ENCODE data around the gene PPRC1. TPM values are rescaled to one million over a fixed set of nuclear protein-coding genes. Genes with fewer than 3 reads are reported as not detected.
A peak's percentile ranks its signal among the peaks of the same experiment; 100 is the strongest.

PPRC1 gene
- total RNA-seq, 2 experiments from 2014 or later: 22.0 to 22.9 TPM

GRCh38 chr10:102101152-102101551, 31.7 kb upstream of the PPRC1 start:
- Histone ChIP-seq H3K36me3 (ENCODE audit: insufficient read depth, low read length) (peaks cover 7% of the 10 kb centered on the region), H3K27ac (ENCODE audit: low read depth in 1 of 2, low read length in 2 of 2) (no peak overlapping the region), H3K4me1 (ENCODE audit: insufficient read depth, low read length) (peaks cover 17% of the 10 kb centered on the region), H3K27me3 (ENCODE audit: control insufficient read depth in 1 of 2, insufficient read depth in 2 of 2, low read length in 2 of 2) (no peaks in the 10 kb centered on the region), H3K9me3 (ENCODE audit: control insufficient read depth in 1 of 2, insufficient read depth in 1 of 2, low read length in 2 of 2) (no peaks in the 10 kb centered on the region), H3K4me3 (ENCODE audit: low read length) (no peak overlapping the region)
- no peak for TF ChIP-seq CTCF (IDR thresholded peaks at IDR 0.05)
- H3K27ac Mint-ChIP-seq: no peak overlapping the region
- no peaks in the 10 kb centered on the region for H3K9me3 Mint-ChIP-seq
- ChIA-PET CTCF (no interaction called here), POLR2A (no interaction called here)
- DNase-seq: no peak
- H3K4me3 Mint-ChIP-seq: no peak overlapping the region
- no peaks in the 10 kb centered on the region for H3K27me3 Mint-ChIP-seq
- H3K36me3 Mint-ChIP-seq (ENCODE audit: low read depth): peaks cover 20% of the 10 kb centered on the region
- no peak for ATAC-seq (ENCODE audit: poor library complexity)
- H3K4me1 Mint-ChIP-seq (ENCODE audit: low read depth): peaks cover 14% of the 10 kb centered on the region
- intact Hi-C loops (cut with DNase I, micrococcal nuclease): no loop called here

GRCh38 chr10:102102421-102102820, 30.4 kb upstream of the PPRC1 start:
- Histone ChIP-seq H3K4me3 (ENCODE audit: low read length) (no peak overlapping the region), H3K4me1 (ENCODE audit: insufficient read depth, low read length) (peaks cover 17% of the 10 kb centered on the region), H3K27ac (ENCODE audit: low read depth in 1 of 2, low read length in 2 of 2) (no peak overlapping the region), H3K9me3 (ENCODE audit: control insufficient read depth in 1 of 2, insufficient read depth in 1 of 2, low read length in 2 of 2) (no peaks in the 10 kb centered on the region), H3K36me3 (ENCODE audit: insufficient read depth, low read length) (peaks cover 14% of the 10 kb centered on the region), H3K27me3 (ENCODE audit: control insufficient read depth in 1 of 2, insufficient read depth in 2 of 2, low read length in 2 of 2) (no peaks in the 10 kb centered on the region)
- Mint-ChIP-seq H3K9me3 (no peaks in the 10 kb centered on the region), H3K36me3 (ENCODE audit: low read depth) (peaks cover 27% of the 10 kb centered on the region), H3K4me3 (no peak overlapping the region), H3K27me3 (no peaks in the 10 kb centered on the region), H3K4me1 (ENCODE audit: low read depth) (peaks cover 16% of the 10 kb centered on the region), H3K27ac (no peak overlapping the region)
- intact Hi-C loops (cut with DNase I, micrococcal nuclease): no loop called here
- DNase-seq (no peak), ATAC-seq (ENCODE audit: poor library complexity) (no peak)
- CTCF ChIA-PET: no interaction called here
- POLR2A ChIA-PET: interaction anchor here (0.9 kb wide), 1 partner anchor 11 kb away, joined by 4 read pairs; no protein-coding TSS in a partner anchor
- no peak for TF ChIP-seq CTCF (IDR thresholded peaks at IDR 0.05)

- ATAC-seq (ENCODE audit: poor library complexity): no peak
- H3K27ac Mint-ChIP-seq: peak overlapping the region; percentile 56
- H3K36me3 Mint-ChIP-seq (ENCODE audit: low read depth): peaks cover 66% of the 10 kb centered on the region
These were observed 25.8 kb upstream of the PPRC1 start for GRCh38 chr10:102106998-102107397.

More at GRCh38 chr10:102106998-102107397, 25.8 kb upstream of the PPRC1 start:
- intact Hi-C loops (cut with DNase I, micrococcal nuclease): no loop called here
- DNase-seq: no peak
- Histone ChIP-seq H3K4me1 (ENCODE audit: insufficient read depth, low read length) (peaks cover 23% of the 10 kb centered on the region), H3K9me3 (ENCODE audit: control insufficient read depth in 1 of 2, insufficient read depth in 1 of 2, low read length in 2 of 2) (no peaks in the 10 kb centered on the region), H3K27me3 (ENCODE audit: control insufficient read depth in 1 of 2, insufficient read depth in 2 of 2, low read length in 2 of 2) (no peaks in the 10 kb centered on the region), H3K4me3 (ENCODE audit: low read length) (no peak overlapping the region), H3K27ac (ENCODE audit: low read depth in 1 of 2, low read length in 2 of 2) (no peak overlapping the region), H3K36me3 (ENCODE audit: insufficient read depth, low read length) (peaks cover 51% of the 10 kb centered on the region)
- no peak for TF ChIP-seq CTCF (IDR thresholded peaks at IDR 0.05)
- no peaks in the 10 kb centered on the region for H3K27me3 Mint-ChIP-seq
- no peaks in the 10 kb centered on the region for H3K9me3 Mint-ChIP-seq
- H3K4me3 Mint-ChIP-seq: no peak overlapping the region
- CTCF ChIA-PET: no interaction called here
- POLR2A ChIA-PET: interaction anchor here (1.1 kb wide), 1 partner anchor 42 kb away, joined by 3 read pairs; the partner anchor contains the start of gene HPS6
- peaks cover 30% of the 10 kb centered on the region for H3K4me1 Mint-ChIP-seq (ENCODE audit: low read depth)
